ENCODE measurements around the gene GPR132.
"Not testable (repeated sequence)": the region's sequence is repeated elsewhere in the genome, so short reads cannot be mapped to it uniquely, and the experiment has no call there.

Gene GPR132

DNA sequence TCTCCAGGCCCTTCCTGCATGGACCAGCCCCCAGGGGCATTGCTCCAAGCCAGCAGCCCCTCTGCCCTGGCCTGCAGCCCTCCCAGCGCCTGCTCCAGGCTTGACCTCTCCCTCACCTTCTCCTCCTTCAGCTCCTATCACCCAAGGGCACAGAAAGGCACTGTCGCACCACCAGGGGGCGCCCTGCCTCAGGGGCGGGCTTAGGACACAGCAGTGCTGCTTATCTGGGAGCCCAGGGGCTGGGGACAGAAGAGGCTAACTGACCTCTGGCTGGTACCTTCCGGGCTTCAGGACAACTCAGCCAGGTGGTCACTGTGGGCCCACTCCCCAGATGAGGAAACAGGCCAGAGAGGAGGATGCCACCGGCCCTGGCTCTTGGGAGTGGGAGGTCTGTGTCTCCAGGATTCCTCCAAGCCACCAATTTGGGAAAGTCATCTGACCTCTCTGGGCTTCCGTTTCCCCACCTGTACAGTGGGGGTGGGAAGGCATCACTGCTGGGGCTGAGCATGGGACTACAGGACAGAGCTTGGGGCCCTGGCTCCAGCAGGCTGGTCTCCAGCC is 25.3 kb upstream of the GPR132 start:
- no peak for FAIRE-seq

GRCh38 chr14:105089746-105090492 is 24.7 kb upstream of the GPR132 start:
- FAIRE-seq = no peak

- FAIRE-seq = no peak
These were observed 23.8 kb upstream of the GPR132 start for GRCh38 chr14:105088812-105089745.

GRCh38 chr14:105087963-105088811 is 23.0 kb upstream of the GPR132 start:
- FAIRE-seq = no peak

GRCh38 chr14:105087308-105087962 is 22.2 kb upstream of the GPR132 start:
- no peak for FAIRE-seq

DNA sequence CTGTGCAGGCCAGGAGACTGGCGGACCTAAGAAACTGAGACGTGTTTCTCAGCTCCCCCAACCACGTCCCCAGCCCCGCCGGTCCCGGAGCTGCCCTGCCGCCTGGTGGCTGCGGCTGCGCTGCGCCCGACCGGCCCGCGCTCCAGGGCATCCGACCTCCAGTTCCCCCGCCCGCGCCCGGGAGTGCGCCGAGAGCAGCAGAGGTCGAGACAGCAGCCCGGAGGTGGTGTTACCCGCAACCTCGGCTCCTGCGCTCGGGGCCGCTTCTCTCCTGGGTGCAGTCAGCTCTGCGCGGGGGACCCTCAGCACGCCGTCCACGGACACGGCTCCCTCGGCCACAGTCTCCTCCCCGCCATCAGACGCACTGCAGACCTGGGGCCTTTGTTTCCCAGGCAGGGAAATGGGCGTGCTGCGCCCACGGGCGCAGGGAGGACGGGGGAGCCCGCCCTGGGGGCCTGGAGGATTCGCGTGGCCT is 21.6 kb upstream of the GPR132 start:
- FAIRE-seq = no peak

- FAIRE-seq = no peak
These were observed 20.5 kb upstream of the GPR132 start for GRCh38 chr14:105085766-105086165.

DNA sequence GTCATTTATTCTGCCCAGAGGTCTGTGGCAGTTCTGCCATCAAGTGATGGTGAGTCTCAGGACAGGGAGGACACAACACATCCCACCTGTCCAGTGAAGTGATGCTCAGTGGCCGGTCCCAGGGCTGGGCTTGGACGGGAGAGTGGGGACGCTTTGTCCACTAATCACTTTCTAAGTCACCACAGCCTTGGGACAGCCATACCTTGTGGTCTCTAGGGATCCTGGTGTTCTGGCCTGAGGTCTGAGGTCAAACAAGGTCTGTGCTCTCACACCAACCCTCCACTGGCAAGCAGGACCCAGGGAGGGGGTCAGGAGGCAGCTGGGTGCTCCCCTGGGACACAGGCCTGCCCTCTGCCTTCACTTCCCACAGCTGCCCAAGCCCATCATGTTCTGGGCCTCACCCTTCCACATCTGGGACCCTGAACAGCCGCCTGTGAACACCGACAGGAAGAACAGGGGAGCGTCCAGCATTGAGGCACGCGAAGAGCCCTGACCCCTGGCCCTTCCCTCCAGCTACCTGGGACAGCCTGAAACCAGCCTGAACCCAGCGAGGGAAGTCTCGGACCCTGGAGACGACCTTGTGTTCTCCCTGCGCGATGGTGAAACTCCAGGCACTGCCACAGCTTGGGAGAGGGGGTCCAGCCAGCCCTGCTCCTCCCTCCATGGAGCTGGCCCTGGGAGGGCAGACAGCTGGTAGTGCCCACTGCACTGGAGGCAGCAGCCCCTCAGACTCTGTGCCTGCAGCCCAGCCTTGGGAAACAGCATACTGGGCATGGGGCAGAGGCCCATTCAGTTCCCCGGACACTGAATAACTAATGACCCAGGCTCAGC is 19.7 kb upstream of the GPR132 start:
- FAIRE-seq = no peak

GRCh38 chr14:105083926-105084685 is 18.9 kb upstream of the GPR132 start:
- no peak for FAIRE-seq

GRCh38 chr14:105082703-105083102 is 17.5 kb upstream of the GPR132 start:
- no peak for FAIRE-seq

DNA sequence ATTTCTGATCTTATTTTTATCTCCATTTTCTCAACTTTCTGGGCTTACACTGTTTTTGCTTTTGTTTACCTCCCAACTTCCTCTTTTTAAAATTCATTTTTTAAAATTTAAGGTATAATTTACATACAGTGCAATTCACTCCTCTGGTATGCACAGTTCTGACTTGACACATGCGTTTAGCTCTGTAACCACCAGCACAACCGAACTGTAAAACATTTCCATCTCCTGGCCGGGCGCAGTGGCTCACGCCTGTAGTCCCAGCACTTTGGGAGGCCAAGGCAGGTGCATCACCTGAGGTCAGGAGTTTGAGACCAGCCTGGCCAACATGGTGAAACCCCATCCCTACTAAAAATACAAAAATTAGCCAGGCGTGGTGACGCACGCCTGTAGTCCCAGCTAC is 16.2 kb upstream of the GPR132 start:
- FAIRE-seq = not testable (repeated sequence)

- FAIRE-seq = no peak
These were observed 14.9 kb upstream of the GPR132 start for GRCh38 chr14:105080161-105080560.

GRCh38 chr14:105078294-105078693 is 13.1 kb upstream of the GPR132 start:
- FAIRE-seq = no peak

DNA sequence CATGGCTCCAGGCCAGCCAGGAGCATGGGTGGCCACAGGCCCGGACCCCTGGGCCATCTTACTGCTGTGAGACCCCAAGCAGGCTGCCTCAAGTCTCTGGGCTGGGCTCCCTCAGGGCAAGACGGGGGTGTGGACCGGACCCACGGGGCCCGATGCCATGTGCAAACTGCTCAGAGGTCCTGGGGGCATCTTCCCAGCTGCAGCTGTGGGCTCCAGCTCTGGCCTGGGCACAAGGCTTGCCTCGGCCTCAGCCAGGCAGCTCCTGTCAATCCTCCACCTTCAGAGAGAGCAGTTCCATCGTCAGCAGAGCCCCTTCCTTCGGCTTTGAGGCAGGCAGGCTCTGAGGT is 12.4 kb upstream of the GPR132 start:
- no peak for FAIRE-seq

DNA sequence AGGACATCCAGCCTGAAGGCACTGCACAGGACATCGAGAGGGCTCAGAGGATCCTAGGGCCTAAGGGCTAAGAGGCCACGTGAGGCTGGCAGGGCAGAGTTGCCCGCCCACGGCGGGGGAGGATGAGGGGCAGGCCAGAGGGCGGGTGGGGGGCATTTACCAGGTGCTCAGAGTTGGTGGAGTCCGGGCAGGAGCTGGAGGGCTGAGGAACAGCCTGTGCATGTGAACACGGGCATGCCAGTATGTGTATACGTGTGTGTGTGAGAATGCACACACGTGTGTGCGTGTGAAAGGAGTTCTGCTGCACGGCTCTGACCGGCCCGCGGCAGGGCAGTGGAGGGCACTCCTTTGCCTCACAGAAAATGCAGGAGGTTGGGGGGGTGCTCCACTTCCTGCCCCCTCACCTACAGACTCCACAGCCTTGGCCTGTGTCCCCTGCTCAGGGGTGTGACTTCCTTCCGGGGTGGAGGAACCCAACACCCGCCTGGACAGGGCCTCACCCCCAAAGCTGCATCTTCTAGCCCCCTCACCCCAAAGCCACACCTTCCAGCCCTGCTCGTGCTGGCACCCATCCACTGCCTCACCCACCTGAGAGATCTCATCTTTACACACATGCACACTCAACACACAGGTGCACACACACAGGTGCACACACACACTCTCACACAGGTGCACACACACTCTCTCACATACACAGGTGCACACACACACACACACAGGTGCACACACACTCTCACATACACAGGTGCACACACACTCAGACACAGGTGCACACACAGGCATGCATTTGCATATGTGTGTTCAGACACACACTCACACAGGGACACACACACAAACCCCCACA is 11.8 kb upstream of the GPR132 start:
- no peak for FAIRE-seq

- no peak for FAIRE-seq
These were observed 11.1 kb upstream of the GPR132 start for GRCh38 chr14:105076296-105076804.

- no peak for FAIRE-seq
These were observed 10.4 kb upstream of the GPR132 start for GRCh38 chr14:105075379-105076295.

GRCh38 chr14:105074601-105075053 is 9.4 kb upstream of the GPR132 start:
- FAIRE-seq = no peak

All from A204.1 (cell line).